HFFc6 (cell line): ENCODE measurements around the gene KNCN. TPM values are rescaled to one million over a fixed set of nuclear protein-coding genes. Genes with fewer than 3 reads are reported as not detected.

Experiments used
- DNase-seq: peaks from one replicate; pipeline ENCODE4 v3.0.0-alpha.2; 2018
- H3K27ac Mint-ChIP-seq: 2 replicates; pipeline ENCODE4 v1.8.0; 2020; ENCODE audit warnings: mild to moderate bottlenecking, mixed read lengths
- H3K27me3 Mint-ChIP-seq: 2 replicates; pipeline ENCODE4 v1.8.0; 2021; ENCODE audit warnings: mild to moderate bottlenecking, moderate library complexity, mixed read lengths; ENCODE audit not compliant: insufficient read depth
- H3K36me3 Mint-ChIP-seq: 2 replicates; pipeline ENCODE4 v1.8.0; 2021; ENCODE audit warnings: low read depth, mixed read lengths
- H3K4me1 Mint-ChIP-seq: 2 replicates; pipeline ENCODE4 v1.8.0; 2020; ENCODE audit warnings: low read depth, mixed read lengths
- H3K4me3 Mint-ChIP-seq: 2 replicates; pipeline ENCODE4 v1.8.0; 2020; ENCODE audit warnings: mild to moderate bottlenecking, moderate library complexity, mixed read lengths
- H3K9me3 Mint-ChIP-seq: 2 replicates; pipeline ENCODE4 v1.8.0; 2020; ENCODE audit warnings: mild to moderate bottlenecking, mixed read lengths
- CTCF ChIP-seq: fragments of 200-600 bp; sonication (generic); IDR thresholded peaks from 2 replicates; pipeline ENCODE4 v1.5.0; 2021; ENCODE audit warnings: antibody characterized with exemption, mild to moderate bottlenecking
- total RNA-seq, 6 experiments: library from RNA; stranded (reverse); fragmentation: NEBNext Ultra II Directional; extraction: Animal tissue kit (Norgen Biotek cat#: 25700); gene quantifications; 2 replicates in 1 of 6; 3 replicates in 5 of 6; pipeline ENCODE4 v1.2.3, GENCODE V29; 2021

KNCN gene
- total RNA-seq, 6 experiments from 2014 or later = not detected

- no peaks in the 10 kb centered on the region for H3K9me3 Mint-ChIP-seq
- DNase-seq = no peak
- H3K4me3 Mint-ChIP-seq = no peak overlapping the region
- TF ChIP-seq CTCF = no peak
- peaks cover 17% of the 10 kb centered on the region for H3K27me3 Mint-ChIP-seq
- no peaks in the 10 kb centered on the region for H3K36me3 Mint-ChIP-seq
- no peak overlapping the region for H3K27ac Mint-ChIP-seq
- H3K4me1 Mint-ChIP-seq = peaks cover 26% of the 10 kb centered on the region
Measured at GRCh38 chr1:46516200-46516950, 35.1 kb downstream of the KNCN start.

- H3K4me3 Mint-ChIP-seq = no peak overlapping the region
- no peaks in the 10 kb centered on the region for H3K36me3 Mint-ChIP-seq
- H3K9me3 Mint-ChIP-seq = no peaks in the 10 kb centered on the region
- no peak for DNase-seq
- TF ChIP-seq CTCF = no peak
- peaks cover 18% of the 10 kb centered on the region for H3K4me1 Mint-ChIP-seq
- H3K27ac Mint-ChIP-seq = no peak overlapping the region
- H3K27me3 Mint-ChIP-seq = peaks cover 17% of the 10 kb centered on the region
Measured at GRCh38 chr1:46515576-46515975, 35.9 kb downstream of the KNCN start.

GRCh38 chr1:46513536-46513935 is 37.9 kb downstream of the KNCN start:
- TF ChIP-seq CTCF = no peak
- Mint-ChIP-seq H3K36me3 (no peaks in the 10 kb centered on the region), H3K4me1 (peaks cover 12% of the 10 kb centered on the region), H3K27ac (no peak overlapping the region), H3K4me3 (no peak overlapping the region), H3K27me3 (peaks cover 17% of the 10 kb centered on the region), H3K9me3 (no peaks in the 10 kb centered on the region)
- DNase-seq = no peak

GRCh38 chr1:46512792-46513190 is 38.7 kb downstream of the KNCN start:
- no peak overlapping the region for H3K27ac Mint-ChIP-seq
- no peak overlapping the region for H3K4me3 Mint-ChIP-seq
- no peaks in the 10 kb centered on the region for H3K9me3 Mint-ChIP-seq
- TF ChIP-seq CTCF = no peak
- no peak for DNase-seq
- no peaks in the 10 kb centered on the region for H3K36me3 Mint-ChIP-seq
- peaks cover 12% of the 10 kb centered on the region for H3K27me3 Mint-ChIP-seq
- peaks cover 18% of the 10 kb centered on the region for H3K4me1 Mint-ChIP-seq

- Mint-ChIP-seq H3K4me1 (peaks cover 18% of the 10 kb centered on the region), H3K9me3 (no peaks in the 10 kb centered on the region), H3K4me3 (no peak overlapping the region), H3K36me3 (no peaks in the 10 kb centered on the region), H3K27ac (no peak overlapping the region), H3K27me3 (peaks cover 10% of the 10 kb centered on the region)
- TF ChIP-seq CTCF = no peak
- DNase-seq = no peak
Measured at GRCh38 chr1:46512135-46512791, 39.2 kb downstream of the KNCN start.
